Trophoblast cell (in vitro differentiated cells and primary cell): ENCODE measurements around the gene TRAPPC12.

ENCODE experiments used
- DNase-seq, 2 donors: peaks; one replicate each; pipeline ENCODE4 v3.0.0-alpha.2; 2016
- H2AFZ ChIP-seq: 2 replicates; pipeline ENCODE4 v1.6.1; 2013; ENCODE audit warnings: low read length, moderate library complexity, mild to moderate bottlenecking; ENCODE audit not compliant: insufficient read depth, poor library complexity
- H2AK5ac ChIP-seq: 2 replicates; pipeline ENCODE4 v1.6.1; 2013; ENCODE audit warnings: mild to moderate bottlenecking, low read length
- H2BK120ac ChIP-seq: 2 replicates; pipeline ENCODE4 v1.6.1; 2013; ENCODE audit warnings: low read length, mild to moderate bottlenecking, moderate library complexity; ENCODE audit not compliant: insufficient read depth, poor library complexity
- H2BK12ac ChIP-seq: 2 replicates; pipeline ENCODE4 v1.6.1; 2013; ENCODE audit warnings: mild to moderate bottlenecking, low read length, moderate library complexity
- H2BK5ac ChIP-seq: 2 replicates; pipeline ENCODE4 v1.6.1; 2013; ENCODE audit warnings: low read length, low read depth, moderate library complexity, mild to moderate bottlenecking; ENCODE audit not compliant: poor library complexity
- H3K14ac ChIP-seq: 2 replicates; pipeline ENCODE4 v1.6.1; 2013; ENCODE audit warnings: mild to moderate bottlenecking, low read length
- H3K18ac ChIP-seq: 2 replicates; pipeline ENCODE4 v1.6.1; 2013; ENCODE audit warnings: mild to moderate bottlenecking, low read length
- H3K23ac ChIP-seq: 2 replicates; pipeline ENCODE4 v1.6.1; 2013; ENCODE audit warnings: low read length
- H3K27ac ChIP-seq: 2 replicates; pipeline ENCODE4 v1.5.1; 2013; ENCODE audit warnings: low read depth, mild to moderate bottlenecking, inconsistent platforms, low read length, moderate library complexity
- H3K27me3 ChIP-seq: 2 replicates; pipeline ENCODE4 v1.6.1; 2013; ENCODE audit warnings: inconsistent platforms, mild to moderate bottlenecking, low read length, moderate library complexity; ENCODE audit not compliant: insufficient read depth
- H3K36me3 ChIP-seq, 2 experiments: 1 replicate in 1 of 2; 2 replicates in 1 of 2; pipeline ENCODE4 v1.6.1; 2013; ENCODE audit warnings: low read length in 2 of 2, mild to moderate bottlenecking in 2 of 2, moderate library complexity in 1 of 2; ENCODE audit not compliant: insufficient read depth in 2 of 2, control insufficient read depth in 1 of 2
- H3K4ac ChIP-seq: 2 replicates; pipeline ENCODE4 v1.6.1; 2013; ENCODE audit warnings: low read depth, mild to moderate bottlenecking, low read length, moderate library complexity
- H3K4me1 ChIP-seq, 2 experiments: 1 replicate in 1 of 2; 2 replicates in 1 of 2; pipeline ENCODE4 v1.6.1; 2013; ENCODE audit warnings: low read length in 2 of 2, mild to moderate bottlenecking in 2 of 2, moderate library complexity in 1 of 2; ENCODE audit not compliant: insufficient read depth in 2 of 2, control insufficient read depth in 1 of 2
- H3K4me2 ChIP-seq: 2 replicates; pipeline ENCODE4 v1.6.1; 2013; ENCODE audit warnings: inconsistent platforms, mild to moderate bottlenecking, low read length, moderate library complexity
- H3K4me3 ChIP-seq: 2 replicates; pipeline ENCODE4 v1.5.1; 2013; ENCODE audit warnings: mild to moderate bottlenecking, low read depth, low read length, inconsistent platforms
- H3K79me1 ChIP-seq: one replicate; pipeline ENCODE4 v1.6.1; 2013; ENCODE audit warnings: low read length
- H3K79me2 ChIP-seq: 2 replicates; pipeline ENCODE4 v1.6.1; 2013; ENCODE audit warnings: low read length, mild to moderate bottlenecking; ENCODE audit not compliant: control insufficient read depth, insufficient read depth, poor library complexity
- H3K9ac ChIP-seq: 2 replicates; pipeline ENCODE4 v1.6.1; 2013; ENCODE audit warnings: mild to moderate bottlenecking, low read length
- H3K9me3 ChIP-seq: 2 replicates; pipeline ENCODE4 v1.6.1; 2013; ENCODE audit warnings: low read depth, mild to moderate bottlenecking, control low read depth, inconsistent platforms, low read length; ENCODE audit not compliant: insufficient read depth
- H4K12ac ChIP-seq: 2 replicates; pipeline ENCODE4 v1.6.1; 2013; ENCODE audit warnings: low read depth, mild to moderate bottlenecking, low read length, moderate library complexity
- H4K8ac ChIP-seq: 2 replicates; pipeline ENCODE4 v1.6.1; 2013; ENCODE audit warnings: low read depth, mild to moderate bottlenecking, low read length, moderate library complexity
- H4K91ac ChIP-seq: one replicate; pipeline ENCODE4 v1.6.1; 2013; ENCODE audit warnings: low read depth, mild to moderate bottlenecking, low read length, moderate library complexity
- WGBS: extraction: QIAGEN DNeasy Blood & Tissue Kit; methylation state at CpG from one replicate; pipeline ENCODE4 v1.1.7; 2013; ENCODE audit warnings: missing lambda C conversion rate; ENCODE audit not compliant: insufficient read length, insufficient coverage; ENCODE audit errors: extremely low coverage; 5-methylcytosine and 5-hydroxymethylcytosine counted together

TRAPPC12 gene

GRCh38 chr2:3476985-3477327 is 97.5 kb downstream of the TRAPPC12 start:
- H3K4me3 ChIP-seq: no peak overlapping the region

GRCh38 chr2:3478846-3479385 is 99.4 kb downstream of the TRAPPC12 start:
- peaks cover 21 to 25% of the 10 kb centered on the region in 2 experiments for H3K36me3 ChIP-seq
- no CpG with 5 or more reads among the region's 19 CpGs for WGBS

More at GRCh38 chr2:3476985-3477327, 97.5 kb downstream of the TRAPPC12 start:
- DNase-seq: no peak
- Histone ChIP-seq H2AK5ac (no peak overlapping the region), H3K27ac (no peak overlapping the region), H3K4ac (no peak overlapping the region), H3K4me1 (peaks cover 5 to 7% of the 10 kb centered on the region in 2 experiments), H3K79me2 (no peaks in the 10 kb centered on the region), H3K27me3 (no peaks in the 10 kb centered on the region), H3K9me3 (no peaks in the 10 kb centered on the region), H3K79me1 (no peaks in the 10 kb centered on the region), H3K36me3 (peaks cover 25% of the 10 kb centered on the region in 2 experiments), H2BK5ac (no peak overlapping the region), H3K18ac (no peak overlapping the region), H2BK12ac (no peak overlapping the region), H3K14ac (no peak overlapping the region), H4K91ac (no peak overlapping the region), H2BK120ac (no peak overlapping the region), H3K4me2 (no peak overlapping the region), H2AFZ (no peak overlapping the region), H3K23ac (no peak overlapping the region), H3K9ac (no peak overlapping the region), H4K12ac (no peak overlapping the region), H4K8ac (no peak overlapping the region)
- WGBS: no CpG with 5 or more reads among the region's 5 CpGs

GRCh38 chr2:3479430-3480320 is 100.2 kb downstream of the TRAPPC12 start:
- Histone ChIP-seq H2BK5ac (no peak overlapping the region), H2BK120ac (no peak overlapping the region), H2AK5ac (no peak overlapping the region), H3K4ac (no peak overlapping the region), H3K36me3 (peaks cover 21 to 25% of the 10 kb centered on the region in 2 experiments), H3K4me1 (peaks cover 5 to 7% of the 10 kb centered on the region in 2 experiments), H2BK12ac (no peak overlapping the region), H3K9me3 (peaks cover 1% of the 10 kb centered on the region), H3K4me3 (no peak overlapping the region), H3K27ac (no peak overlapping the region), H4K8ac (no peak overlapping the region), H3K23ac (no peak overlapping the region), H4K91ac (no peak overlapping the region), H3K14ac (no peak overlapping the region), H4K12ac (no peak overlapping the region), H3K4me2 (no peak overlapping the region), H3K27me3 (no peaks in the 10 kb centered on the region), H3K79me1 (no peaks in the 10 kb centered on the region), H3K79me2 (no peaks in the 10 kb centered on the region), H3K18ac (no peak overlapping the region), H2AFZ (no peak overlapping the region), H3K9ac (no peak overlapping the region)
- WGBS: no CpG with 5 or more reads among the region's 31 CpGs
- DNase-seq: no peak

More at GRCh38 chr2:3478846-3479385, 99.4 kb downstream of the TRAPPC12 start:
- Histone ChIP-seq H3K79me2 (no peaks in the 10 kb centered on the region), H2AK5ac (no peak overlapping the region), H3K4ac (no peak overlapping the region), H3K14ac (no peak overlapping the region), H2BK120ac (no peak overlapping the region), H2BK12ac (no peak overlapping the region), H3K4me1 (peaks cover 5 to 7% of the 10 kb centered on the region in 2 experiments), H4K12ac (no peak overlapping the region), H3K9me3 (no peaks in the 10 kb centered on the region), H3K4me3 (no peak overlapping the region), H3K27ac (no peak overlapping the region), H3K23ac (no peak overlapping the region), H2BK5ac (no peak overlapping the region), H3K4me2 (no peak overlapping the region), H4K91ac (no peak overlapping the region), H3K27me3 (no peaks in the 10 kb centered on the region), H3K9ac (no peak overlapping the region), H4K8ac (no peak overlapping the region), H3K18ac (no peak overlapping the region), H3K79me1 (no peaks in the 10 kb centered on the region), H2AFZ (no peak overlapping the region)
- DNase-seq: no peak

GRCh38 chr2:3480352-3481010 is 101.0 kb downstream of the TRAPPC12 start:
- Histone ChIP-seq H3K79me2 (no peaks in the 10 kb centered on the region), H3K14ac (no peak overlapping the region), H3K27ac (no peak overlapping the region), H4K91ac (no peak overlapping the region), H3K79me1 (no peaks in the 10 kb centered on the region), H3K4me3 (no peak overlapping the region), H3K9me3 (peaks cover 2% of the 10 kb centered on the region), H2AFZ (no peak overlapping the region), H2BK12ac (no peak overlapping the region), H3K23ac (no peak overlapping the region), H4K8ac (no peak overlapping the region), H3K36me3 (peaks cover 21 to 25% of the 10 kb centered on the region in 2 experiments), H3K18ac (no peak overlapping the region), H4K12ac (no peak overlapping the region), H2BK5ac (no peak overlapping the region), H2BK120ac (no peak overlapping the region), H3K4me2 (no peak overlapping the region), H3K9ac (no peak overlapping the region), H3K4me1 (peaks cover 5 to 7% of the 10 kb centered on the region in 2 experiments), H3K27me3 (no peaks in the 10 kb centered on the region), H2AK5ac (no peak overlapping the region), H3K4ac (no peak overlapping the region)
- DNase-seq: no peak
- WGBS: no CpG with 5 or more reads among the region's 7 CpGs
